ENCODE data around the gene MSMO1.

- TF ChIP-seq CTCF (conservative IDR thresholded peaks at IDR 0.05; ENCODE audit: low read depth in 2 of 2) (no peak), POLR2AphosphoS5 (IDR thresholded peaks at IDR 0.05; ENCODE audit: low read depth) (no peak), ETS1 (IDR thresholded peaks at IDR 0.05) (no peak), CREB1 (CRISPR knock-in tag; IDR thresholded peaks at IDR 0.05; ENCODE audit: low read depth) (no peak), EZH2 (IDR thresholded peaks at IDR 0.05; ENCODE audit: low read depth, unreplicated experiment) (no peak), REST (IDR thresholded peaks at IDR 0.05; ENCODE audit: unreplicated experiment) (no peak), EZH2phosphoT487 (IDR thresholded peaks at IDR 0.05; ENCODE audit: unreplicated experiment) (no peak), ZNF114 (CRISPR knock-in tag; IDR thresholded peaks at IDR 0.05) (no peak), NANOG (IDR thresholded peaks at IDR 0.05; ENCODE audit: borderline replicate concordance) (no peak)
Observed at GRCh38 chr4:165289423-165289785, 38.1 kb upstream of the MSMO1 start.

Measured in GM23338 (cell line).